ENCODE results near the gene ZC3HAV1.
"Not testable (repeated sequence)": the region's sequence is repeated elsewhere in the genome, so short reads cannot be mapped to it uniquely, and the experiment has no call there.

The ZC3HAV1 gene

GRCh38 chr7:139112316-139112715 is 2.8 kb upstream of the ZC3HAV1 start:
- no peak for DNase-seq

- DNase-seq = no peak
These were observed 2.3 kb upstream of the ZC3HAV1 start for GRCh38 chr7:139111811-139112301.

GRCh38 chr7:139111147-139111546 is 1.6 kb upstream of the ZC3HAV1 start:
- no peak for DNase-seq

GRCh38 chr7:139109983-139110411 is 477 bp upstream of the ZC3HAV1 start:
- no peak for DNase-seq

GRCh38 chr7:139108266-139109187 is 993 bp downstream of the ZC3HAV1 start:
- DNase-seq = no peak

- DNase-seq = no peak
These were observed 2.6 kb downstream of the ZC3HAV1 start for GRCh38 chr7:139106959-139107358.

- DNase-seq = not testable (repeated sequence)
These were observed 3.3 kb downstream of the ZC3HAV1 start for GRCh38 chr7:139106227-139106626.

- no peak for DNase-seq
These were observed 4.0 kb downstream of the ZC3HAV1 start for GRCh38 chr7:139105484-139105883.

GRCh38 chr7:139104091-139104450 is 5.4 kb downstream of the ZC3HAV1 start:
- no peak for DNase-seq

- no peak for DNase-seq
These were observed 6.3 kb downstream of the ZC3HAV1 start for GRCh38 chr7:139103057-139103815.

- DNase-seq = not testable (repeated sequence)
These were observed 7.8 kb downstream of the ZC3HAV1 start for GRCh38 chr7:139101637-139102158.

- no peak for DNase-seq
These were observed 10.2 kb downstream of the ZC3HAV1 start for GRCh38 chr7:139099172-139099947.

- peak; percentile 17 for DNase-seq
These were observed 14.3 kb downstream of the ZC3HAV1 start for GRCh38 chr7:139095194-139095659.

- no peak for DNase-seq
These were observed 14.9 kb downstream of the ZC3HAV1 start for GRCh38 chr7:139094596-139094995.

- DNase-seq = no peak
These were observed 15.5 kb downstream of the ZC3HAV1 start for GRCh38 chr7:139094030-139094429.

GRCh38 chr7:139093512-139093911 is 16.0 kb downstream of the ZC3HAV1 start:
- DNase-seq = not testable (repeated sequence)

GRCh38 chr7:139092090-139092796 is 17.3 kb downstream of the ZC3HAV1 start:
- DNase-seq = no peak

- no peak for DNase-seq
These were observed 17.9 kb downstream of the ZC3HAV1 start for GRCh38 chr7:139091677-139091996.

GRCh38 chr7:139089118-139089517 is 20.4 kb downstream of the ZC3HAV1 start:
- DNase-seq = no peak

GRCh38 chr7:139088268-139088667 is 21.3 kb downstream of the ZC3HAV1 start:
- no peak for DNase-seq

- no peak for DNase-seq
These were observed 22.3 kb downstream of the ZC3HAV1 start for GRCh38 chr7:139087212-139087611.

GRCh38 chr7:139086454-139086853 is 23.1 kb downstream of the ZC3HAV1 start:
- no peak for DNase-seq
